Body of pancreas (tissue), 4 donors: ENCODE data around the gene VWF.

Source experiments
- CTCF ChIP-seq, 7 experiments: fragments of 450-650 bp in 4 of 7; fragments of 200-600 bp in 3 of 7; sonication (generic) in 3 of 7; IDR thresholded peaks; one replicate each; pipeline ENCODE4 v1.5.1; 2016 to 2019; ENCODE audit warnings: antibody characterized with exemption in 7 of 7
- POLR2A ChIP-seq, 3 donors: fragments of 450-650 bp; IDR thresholded peaks; one replicate each; pipeline ENCODE4 v1.6.1; 2016; ENCODE audit warnings: antibody characterized with exemption in 3 of 3, mild to moderate bottlenecking in 2 of 3

- TF ChIP-seq CTCF (IDR thresholded peaks at IDR 0.05) (no peak), POLR2A (IDR thresholded peaks at IDR 0.05) (no peak)
These were observed 79.0 kb downstream of the VWF start for GRCh38 chr12:6045438-6045837.
